Measurements from ENCODE around the gene CACNA1A.

The CACNA1A gene

GRCh38 chr19:13493516-13494310 lies 12.6 kb downstream of the CACNA1A start:
- no peak for DNase-seq (ENCODE audit: low spot score)

- no peak for DNase-seq (ENCODE audit: low spot score)
Measured at GRCh38 chr19:13492128-13492527, 14.2 kb downstream of the CACNA1A start.

GRCh38 chr19:13487985-13488384 lies 18.3 kb downstream of the CACNA1A start:
- DNase-seq (ENCODE audit: low spot score) = no peak

- no peak for DNase-seq (ENCODE audit: low spot score)
Measured at GRCh38 chr19:13484166-13484565, 22.1 kb downstream of the CACNA1A start.

GRCh38 chr19:13483215-13483614 lies 23.1 kb downstream of the CACNA1A start:
- no peak for DNase-seq (ENCODE audit: low spot score)

GRCh38 chr19:13478576-13478975 lies 27.7 kb downstream of the CACNA1A start:
- DNase-seq (ENCODE audit: low spot score) = no peak

GRCh38 chr19:13476071-13476470 lies 30.2 kb downstream of the CACNA1A start:
- DNase-seq (ENCODE audit: low spot score) = no peak

GRCh38 chr19:13475044-13475443 lies 31.2 kb downstream of the CACNA1A start:
- no peak for DNase-seq (ENCODE audit: low spot score)

- DNase-seq (ENCODE audit: low spot score) = no peak
Measured at GRCh38 chr19:13466697-13467096, 39.6 kb downstream of the CACNA1A start.

GRCh38 chr19:13463296-13463695 lies 43.0 kb downstream of the CACNA1A start:
- DNase-seq (ENCODE audit: low spot score) = no peak

- no peak for DNase-seq (ENCODE audit: low spot score)
Measured at GRCh38 chr19:13461536-13461935, 44.7 kb downstream of the CACNA1A start.

- DNase-seq (ENCODE audit: low spot score) = no peak
Measured at GRCh38 chr19:13460045-13460444, 46.2 kb downstream of the CACNA1A start.

- peak; percentile 88 for DNase-seq (ENCODE audit: low spot score)
Measured at GRCh38 chr19:13459351-13459750, 46.9 kb downstream of the CACNA1A start.

GRCh38 chr19:13451434-13451995 lies 54.8 kb downstream of the CACNA1A start:
- DNase-seq (ENCODE audit: low spot score) = no peak

GRCh38 chr19:13447978-13448377 lies 58.3 kb downstream of the CACNA1A start:
- no peak for DNase-seq (ENCODE audit: low spot score)

GRCh38 chr19:13441810-13442512 lies 64.3 kb downstream of the CACNA1A start:
- DNase-seq (ENCODE audit: low spot score) = no peak

GRCh38 chr19:13437919-13438618 lies 68.2 kb downstream of the CACNA1A start:
- DNase-seq (ENCODE audit: low spot score) = peak; percentile 35

- no peak for DNase-seq (ENCODE audit: low spot score)
Measured at GRCh38 chr19:13436352-13436751, 69.9 kb downstream of the CACNA1A start.

- DNase-seq (ENCODE audit: low spot score) = peak; percentile 27
Measured at GRCh38 chr19:13430790-13431582, 75.3 kb downstream of the CACNA1A start.

- DNase-seq (ENCODE audit: low spot score) = no peak
Measured at GRCh38 chr19:13429563-13429962, 76.7 kb downstream of the CACNA1A start.

GRCh38 chr19:13428352-13428751 lies 77.9 kb downstream of the CACNA1A start:
- DNase-seq (ENCODE audit: low spot score) = peak; percentile 20

Measured in Ammon's horn (tissue), 1 donor.